GM18505 (cell line): Measurements from ENCODE around the gene SOCS3.

Source experiments
- ATAC-seq: cut with Tn5 transposase; IDR thresholded peaks from one replicate; pipeline ENCODE4 v1.9.1; 2021; ENCODE audit not compliant: unreplicated experiment
- POLR2A ChIP-seq: IDR thresholded peaks from 4 replicates; pipeline ENCODE4 v1.6.1; 2011; ENCODE audit warnings: borderline replicate concordance; ENCODE audit not compliant: insufficient read depth, insufficient read length; ENCODE audit errors: extremely low read depth

SOCS3 gene

DNA sequence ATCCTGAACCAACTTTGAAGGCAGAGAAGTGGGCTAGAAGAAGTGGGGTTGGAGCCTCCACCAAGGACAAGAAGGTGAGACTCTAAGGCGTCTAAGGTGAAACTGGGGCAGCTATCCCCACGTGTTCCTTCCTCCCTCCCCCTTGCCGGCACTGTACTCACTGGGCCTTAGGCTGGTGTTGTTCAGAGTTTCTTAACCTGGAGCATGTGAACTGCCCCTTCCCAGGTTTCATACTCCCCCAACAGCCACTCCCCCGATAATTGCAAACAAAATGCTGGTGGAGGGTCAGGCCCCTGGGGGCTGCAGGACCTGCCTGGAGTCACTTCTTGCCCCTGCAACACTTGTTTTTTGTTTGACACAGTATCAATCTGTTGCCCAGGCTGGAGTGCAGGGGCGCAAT is 7.3 kb upstream of the SOCS3 start:
- TF ChIP-seq POLR2A = no peak
- ATAC-seq = no peak

DNA sequence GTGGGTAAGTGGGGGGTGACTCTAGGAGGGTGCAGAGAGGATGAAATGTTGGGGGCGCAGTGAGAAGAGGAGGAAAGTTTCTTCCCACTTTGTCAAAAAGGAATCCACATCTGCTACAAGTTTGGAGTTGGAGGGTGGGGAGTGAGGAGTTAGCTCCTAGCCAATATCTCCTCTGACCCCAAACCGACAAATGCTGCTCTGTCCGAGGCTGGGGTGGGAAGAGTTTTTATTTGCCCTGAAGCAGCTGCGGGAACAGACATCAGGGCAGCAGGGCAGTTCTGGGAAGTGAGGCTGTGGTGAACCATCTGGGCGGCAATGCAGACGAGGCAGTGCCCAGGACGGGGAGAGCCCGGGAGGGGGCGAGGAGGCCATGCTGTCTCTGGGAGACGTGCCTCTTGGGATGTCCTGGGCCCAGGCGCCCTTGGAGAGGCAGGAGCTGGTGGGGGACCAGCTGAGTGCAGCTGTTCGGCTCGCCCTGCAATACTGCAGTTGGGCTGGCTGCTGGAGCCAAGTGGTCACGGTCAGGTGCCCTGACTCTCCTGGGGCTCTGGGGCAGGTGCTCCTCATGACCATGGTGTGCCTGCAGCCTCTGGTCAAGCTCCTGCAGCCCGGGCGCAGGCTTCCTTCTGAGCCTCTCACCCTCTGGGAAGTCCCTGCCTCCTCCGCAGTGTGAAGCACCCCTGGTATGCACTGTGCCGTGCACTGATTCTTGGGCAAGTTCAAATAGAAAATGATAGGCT is 6.4 kb upstream of the SOCS3 start:
- no peak for TF ChIP-seq POLR2A
- no peak for ATAC-seq

DNA sequence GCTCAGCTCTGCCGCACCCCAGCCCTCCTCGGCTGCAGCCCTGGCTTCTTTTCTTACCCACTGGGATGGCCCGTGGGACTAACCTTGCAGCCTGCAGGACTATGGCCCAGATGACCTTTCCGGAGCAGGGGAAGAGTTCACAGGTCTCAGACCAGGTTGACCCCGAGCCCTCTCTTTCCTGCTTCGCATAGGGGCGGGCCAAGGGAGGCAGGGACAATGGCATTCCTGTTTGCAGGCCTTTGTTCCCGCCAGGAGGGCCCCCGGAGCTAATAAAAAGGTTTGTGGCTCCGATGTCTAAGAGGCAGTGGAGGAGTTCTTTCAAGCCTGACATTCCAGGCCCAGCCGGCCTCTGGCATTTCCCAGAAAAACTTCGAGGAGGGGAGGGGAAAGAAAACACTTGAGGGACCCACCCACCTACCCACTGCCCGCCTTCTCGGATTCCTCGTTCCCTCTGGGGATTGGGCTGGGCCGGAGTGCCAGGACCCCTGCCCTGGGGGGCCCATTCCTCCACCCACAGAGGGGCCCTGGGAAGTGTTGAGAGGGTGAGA is 5.8 kb upstream of the SOCS3 start:
- no peak for ATAC-seq
- TF ChIP-seq POLR2A = no peak

DNA sequence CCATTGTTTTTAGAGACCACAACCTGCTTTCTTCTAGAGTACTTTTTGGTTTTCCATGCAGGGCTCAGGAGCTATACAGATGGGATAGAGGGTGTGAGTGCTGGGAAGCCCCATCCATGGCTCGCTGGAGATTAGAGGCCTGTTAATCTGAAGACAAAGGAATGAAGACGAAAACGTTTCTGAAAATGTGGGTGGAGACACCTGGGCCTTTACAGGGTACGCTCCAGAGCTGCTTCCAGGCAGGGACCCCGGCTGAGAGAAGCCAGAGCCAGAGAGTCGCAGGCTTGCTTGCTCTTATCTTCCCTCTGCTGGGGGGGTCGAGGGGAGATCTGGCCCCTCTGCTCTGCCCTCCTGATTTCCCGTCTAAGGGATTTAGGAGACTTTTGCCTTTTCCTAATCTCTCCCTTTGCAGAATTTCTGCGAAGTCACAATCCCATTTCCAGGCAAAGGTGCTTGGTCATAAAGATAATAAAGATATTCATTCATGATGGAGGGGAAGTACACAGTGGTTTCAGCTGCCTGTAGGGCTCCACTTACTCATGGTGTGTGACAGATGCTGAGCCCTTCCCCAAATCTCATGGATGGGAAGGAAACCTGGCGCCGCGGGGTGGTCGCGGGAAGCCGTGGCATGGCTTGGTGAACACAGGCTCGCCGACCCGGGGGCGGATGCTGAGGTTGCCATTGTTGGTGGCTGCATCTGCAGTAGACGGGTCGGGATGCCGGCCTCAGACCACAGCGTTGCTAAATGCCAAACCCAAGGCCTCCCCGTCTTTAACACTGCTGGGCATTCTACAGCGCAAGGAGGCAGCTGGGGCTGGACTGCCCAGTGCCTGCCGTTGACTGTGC is 4.8 kb upstream of the SOCS3 start:
- ATAC-seq = no peak
- TF ChIP-seq POLR2A = no peak

DNA sequence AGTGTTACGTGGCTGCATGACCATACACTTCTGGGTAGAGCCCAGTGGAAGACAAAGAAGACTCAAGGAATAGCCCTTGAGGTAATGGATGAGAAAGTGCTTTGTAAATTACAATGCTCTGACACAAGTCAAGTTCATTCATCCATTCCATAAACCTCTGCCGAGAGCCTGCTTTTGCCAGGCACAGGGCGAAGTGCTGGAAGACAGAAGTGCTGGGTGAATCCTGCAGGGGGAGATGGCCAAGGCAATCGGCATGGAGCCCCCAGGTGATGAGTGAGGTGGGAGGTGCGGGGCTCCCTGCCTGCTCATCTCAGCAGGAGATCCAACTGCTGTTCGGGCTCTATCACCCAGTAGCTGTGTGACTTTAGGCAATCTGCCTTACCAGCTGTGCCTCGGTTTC is 2.8 kb upstream of the SOCS3 start:
- TF ChIP-seq POLR2A = no peak
- no peak for ATAC-seq

DNA sequence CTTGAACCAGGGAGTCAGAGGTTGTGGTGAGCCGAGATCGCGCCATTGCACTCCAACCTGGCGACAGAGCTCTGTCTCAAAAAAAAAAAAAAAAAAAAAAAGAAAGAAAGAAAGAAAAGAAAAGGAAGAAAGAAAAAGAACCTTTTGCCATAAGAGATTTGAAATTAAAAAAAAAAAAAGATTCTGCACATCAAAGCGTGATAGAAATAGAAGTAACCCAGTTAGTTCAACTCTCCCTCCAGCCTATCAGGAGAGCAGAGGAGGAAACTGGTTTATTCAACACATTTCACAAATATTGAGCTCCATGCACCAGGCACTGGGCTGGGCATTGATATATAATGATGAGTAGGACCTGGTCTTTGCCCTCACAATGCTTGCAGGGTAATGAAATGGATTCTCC is 2.4 kb upstream of the SOCS3 start:
- no peak for TF ChIP-seq POLR2A
- ATAC-seq = no peak

DNA sequence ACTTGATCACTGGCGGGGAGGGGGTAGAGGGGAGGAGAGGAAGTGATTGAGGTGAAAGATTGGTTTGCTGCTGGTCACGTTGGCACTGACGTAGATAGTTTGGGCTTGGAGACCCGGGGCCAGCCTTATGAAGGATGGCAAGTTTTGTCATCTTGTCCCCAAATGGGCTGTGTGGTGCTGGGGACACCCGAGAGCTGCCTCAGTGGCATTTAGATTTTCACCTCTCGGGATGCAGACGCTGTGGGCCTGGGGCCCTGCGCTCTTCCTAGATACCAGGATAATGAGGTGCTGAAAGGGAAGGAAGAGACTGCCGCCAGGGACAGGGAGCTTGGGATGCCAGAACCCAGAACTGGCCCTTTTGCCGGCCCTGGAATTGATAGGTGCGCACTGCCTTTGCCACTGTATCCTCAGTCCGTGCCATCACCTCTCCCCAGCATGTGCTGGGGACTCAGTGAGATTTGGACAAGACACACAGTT is 1.4 kb upstream of the SOCS3 start:
- no peak for ATAC-seq
- TF ChIP-seq POLR2A = no peak

DNA sequence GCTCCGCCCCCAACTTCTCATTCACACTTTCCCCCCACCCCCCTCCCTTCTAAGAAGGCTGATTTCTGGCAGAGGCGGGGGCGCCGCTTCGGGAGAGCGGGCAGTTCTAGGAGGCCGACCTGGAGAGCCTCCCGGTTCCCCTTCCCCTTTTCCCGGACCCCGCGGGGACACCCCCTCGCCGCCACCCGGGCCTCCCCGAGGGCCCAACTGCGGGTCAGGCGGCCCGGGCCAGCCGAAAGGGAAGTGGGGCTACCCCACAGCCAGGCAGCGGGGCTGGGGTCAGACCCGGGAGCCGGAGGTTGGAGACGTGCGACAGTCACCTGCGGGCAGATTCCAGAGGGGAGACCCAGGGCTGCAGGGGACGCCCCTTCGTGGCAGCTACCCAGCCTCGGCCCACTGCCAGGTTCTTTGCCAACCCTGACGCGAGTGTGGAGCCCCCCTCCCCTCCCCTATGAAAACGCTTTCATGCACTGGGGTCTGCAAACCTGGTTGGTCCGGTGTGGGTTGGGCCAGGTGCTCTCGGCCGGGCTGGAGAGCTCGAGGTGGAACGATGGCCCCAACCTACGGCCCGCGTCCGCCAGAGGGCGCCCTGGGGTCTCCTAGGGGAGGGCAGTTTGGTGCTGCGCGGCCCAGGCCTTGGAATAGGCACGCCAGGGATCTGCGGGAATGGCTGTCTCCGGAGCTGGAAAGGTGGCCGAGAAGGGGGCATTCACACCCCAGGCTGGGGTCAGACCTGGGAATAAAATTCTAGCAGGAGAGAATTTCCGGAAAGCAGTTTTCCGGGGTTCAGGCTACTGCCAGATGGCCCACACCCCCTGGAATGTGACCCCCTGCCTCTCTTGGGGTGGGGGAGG is 721 bp upstream of the SOCS3 start:
- no peak for TF ChIP-seq POLR2A
- ATAC-seq = peak; percentile 15

DNA sequence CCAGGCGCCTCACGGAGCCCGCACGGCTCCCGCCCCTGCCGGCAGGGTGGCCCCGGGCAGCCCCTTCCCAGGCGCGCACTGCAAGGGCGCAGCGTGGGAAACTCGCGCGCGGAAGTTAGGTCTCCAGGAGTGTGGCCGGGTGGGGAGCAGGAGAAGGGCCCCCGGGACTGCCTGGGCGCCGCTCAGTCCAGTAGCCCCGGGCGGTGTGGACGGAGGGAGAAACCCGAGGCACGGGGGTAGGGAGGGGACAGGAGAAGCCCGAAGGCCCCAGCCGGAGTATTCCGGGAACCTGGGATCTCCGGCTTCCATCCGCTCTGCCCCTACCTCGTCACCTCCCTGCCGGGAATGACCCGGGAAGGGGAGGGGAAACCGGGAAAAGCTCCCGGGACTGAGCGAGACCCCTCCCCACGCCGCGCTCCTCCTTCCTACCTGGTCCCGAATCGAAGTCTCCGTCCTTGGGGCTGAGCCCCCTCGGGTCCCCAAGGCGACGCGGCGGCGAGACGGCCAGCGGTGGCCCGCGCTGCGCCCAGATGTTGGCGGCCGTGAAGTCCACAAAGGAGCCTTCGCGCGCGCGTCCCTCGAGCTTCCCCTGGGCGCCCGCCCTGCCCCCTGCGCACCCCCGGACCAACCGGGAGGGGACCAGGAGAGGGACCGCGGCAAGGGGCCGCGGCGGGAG is 418 bp downstream of the SOCS3 start:
- TF ChIP-seq POLR2A = no peak
- no peak for ATAC-seq

DNA sequence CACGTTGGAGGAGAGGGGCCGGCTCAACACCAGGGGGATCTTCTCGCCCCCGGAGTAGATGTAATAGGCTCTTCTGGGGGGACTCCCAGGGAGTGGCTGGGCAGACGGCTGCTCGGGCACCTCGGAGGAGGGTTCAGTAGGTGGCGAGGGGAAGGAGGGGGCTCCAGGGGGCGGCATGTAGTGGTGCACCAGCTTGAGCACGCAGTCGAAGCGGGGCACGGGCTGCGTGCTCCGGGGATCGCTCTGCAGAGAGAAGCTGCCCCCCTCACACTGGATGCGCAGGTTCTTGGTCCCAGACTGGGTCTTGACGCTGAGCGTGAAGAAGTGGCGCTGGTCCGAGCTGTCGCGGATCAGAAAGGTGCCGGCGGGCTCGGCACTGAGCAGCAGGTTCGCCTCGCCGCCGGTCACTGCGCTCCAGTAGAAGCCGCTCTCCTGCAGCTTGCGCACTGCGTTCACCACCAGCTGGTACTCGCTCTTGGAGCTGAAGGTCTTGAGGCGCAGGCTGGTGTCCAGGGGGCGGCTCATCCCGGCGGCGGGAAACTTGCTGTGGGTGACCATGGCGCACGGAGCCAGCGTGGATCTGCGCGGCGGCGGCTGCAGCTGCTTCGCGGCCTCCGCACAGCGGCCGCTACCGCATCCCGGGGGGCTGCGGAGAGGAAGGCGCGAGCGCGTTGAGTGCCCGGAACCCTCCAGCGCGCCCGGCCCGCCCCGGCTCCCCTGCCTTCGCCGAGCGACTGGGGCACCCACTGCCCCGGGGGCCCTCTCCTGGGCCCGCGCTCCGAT is 1.1 kb downstream of the SOCS3 start:
- ATAC-seq = no peak
- no peak for TF ChIP-seq POLR2A

DNA sequence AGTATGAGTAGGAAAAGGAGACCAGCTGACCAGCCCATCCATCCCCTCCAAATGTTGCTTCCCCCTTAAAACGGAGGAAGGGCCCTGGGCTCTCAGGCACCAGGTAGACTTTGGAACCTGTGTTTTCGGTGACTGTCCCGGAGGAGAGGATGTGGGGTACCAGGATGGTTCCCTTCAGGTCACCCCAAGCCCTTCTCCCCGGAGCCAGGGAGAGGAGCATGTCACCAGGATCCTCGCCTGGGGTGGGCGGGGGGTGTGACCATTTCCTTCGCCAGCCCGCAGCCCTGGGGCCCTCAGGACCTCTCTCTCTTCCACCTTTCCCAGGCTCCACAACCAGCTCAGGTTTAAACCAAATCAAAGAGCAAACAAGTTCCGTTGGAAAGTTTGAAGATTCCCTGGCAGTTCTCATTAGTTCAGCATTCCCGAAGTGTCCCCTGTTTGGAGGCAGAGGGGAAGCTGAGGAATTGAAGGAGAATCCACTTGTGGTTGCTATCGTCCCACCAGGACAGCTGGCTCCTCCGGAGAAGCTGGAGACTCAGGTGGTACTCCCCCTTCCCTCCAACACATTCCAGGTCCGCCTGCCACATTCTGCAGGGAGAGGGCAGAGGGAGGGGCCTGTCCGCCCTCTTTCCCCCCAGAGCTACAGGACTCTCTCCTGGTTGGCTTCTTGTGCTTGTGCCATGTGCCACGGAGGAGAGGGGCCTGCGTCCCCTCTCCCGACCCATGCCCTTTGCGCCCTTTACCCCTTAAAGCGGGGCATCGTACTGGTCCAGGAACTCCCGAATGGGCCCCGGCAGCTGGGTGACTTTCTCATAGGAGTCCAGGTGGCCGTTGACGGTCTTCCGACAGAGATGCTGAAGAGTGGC is 2.0 kb downstream of the SOCS3 start:
- ATAC-seq = no peak
- no peak for TF ChIP-seq POLR2A
